Measurements from ENCODE around the gene C17orf107. TPM values are rescaled to one million over a fixed set of nuclear protein-coding genes. Genes with fewer than 3 reads are reported as not detected.

C17orf107 gene
- polyA plus RNA-seq, 4 donors, result 1.0 to 3.3 (median 1.5) TPM

DNA sequence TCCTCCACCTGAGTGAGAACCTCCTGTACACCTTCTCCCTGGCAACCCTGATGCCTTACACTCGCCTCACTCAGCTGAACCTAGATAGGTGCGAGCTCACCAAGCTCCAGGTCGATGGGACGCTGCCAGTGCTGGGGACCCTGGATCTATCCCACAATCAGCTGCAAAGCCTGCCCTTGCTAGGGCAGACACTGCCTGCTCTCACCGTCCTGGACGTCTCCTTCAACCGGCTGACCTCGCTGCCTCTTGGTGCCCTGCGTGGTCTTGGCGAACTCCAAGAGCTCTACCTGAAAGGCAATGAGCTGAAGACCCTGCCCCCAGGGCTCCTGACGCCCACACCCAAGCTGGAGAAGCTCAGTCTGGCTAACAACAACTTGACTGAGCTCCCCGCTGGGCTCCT is 33.4 kb downstream of the C17orf107 start:
- no peak for DNase-seq (ENCODE audit: low read depth in 4 of 4, low spot score in 3 of 4)

DNA sequence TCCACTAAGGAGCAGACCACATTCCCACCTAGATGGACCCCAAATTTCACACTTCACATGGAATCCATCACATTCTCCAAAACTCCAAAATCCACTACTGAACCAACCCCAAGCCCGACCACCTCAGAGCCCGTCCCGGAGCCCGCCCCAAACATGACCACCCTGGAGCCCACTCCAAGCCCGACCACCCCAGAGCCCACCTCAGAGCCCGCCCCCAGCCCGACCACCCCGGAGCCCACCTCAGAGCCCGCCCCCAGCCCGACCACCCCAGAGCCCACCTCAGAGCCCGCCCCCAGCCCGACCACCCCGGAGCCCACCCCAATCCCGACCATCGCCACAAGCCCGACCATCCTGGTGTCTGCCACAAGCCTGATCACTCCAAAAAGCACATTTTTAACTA is 34.3 kb downstream of the C17orf107 start:
- no peak for DNase-seq (ENCODE audit: low read depth in 4 of 4, low spot score in 3 of 4)

- no peak for DNase-seq (ENCODE audit: low read depth in 4 of 4, low spot score in 3 of 4)
Observed at GRCh38 chr17:4934173-4934979, 35.0 kb downstream of the C17orf107 start.

- DNase-seq (ENCODE audit: low read depth in 4 of 4, low spot score in 3 of 4), result no peak
Observed at GRCh38 chr17:4935650-4936049, 36.3 kb downstream of the C17orf107 start.

DNA sequence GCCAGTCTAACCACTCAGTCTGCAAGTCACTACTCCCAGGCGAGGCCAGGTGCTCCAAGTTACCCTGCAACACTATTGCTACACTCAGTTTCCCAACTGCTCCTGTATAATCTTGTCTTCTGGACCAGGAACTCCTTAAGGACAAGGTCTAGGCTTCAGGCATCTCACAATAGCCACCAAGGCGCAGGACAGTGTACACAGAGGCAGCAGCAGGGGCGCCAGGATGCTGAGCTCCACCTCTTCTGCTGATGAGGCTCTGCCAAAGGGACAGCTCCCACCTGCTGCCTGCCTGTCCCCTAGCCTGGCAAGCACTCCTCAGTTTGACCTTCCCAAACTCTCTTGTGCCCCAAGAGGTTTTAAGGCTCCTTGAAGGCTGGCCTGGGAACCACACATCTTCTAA is 37.1 kb downstream of the C17orf107 start:
- no peak for DNase-seq (ENCODE audit: low read depth in 4 of 4, low spot score in 3 of 4)

DNA sequence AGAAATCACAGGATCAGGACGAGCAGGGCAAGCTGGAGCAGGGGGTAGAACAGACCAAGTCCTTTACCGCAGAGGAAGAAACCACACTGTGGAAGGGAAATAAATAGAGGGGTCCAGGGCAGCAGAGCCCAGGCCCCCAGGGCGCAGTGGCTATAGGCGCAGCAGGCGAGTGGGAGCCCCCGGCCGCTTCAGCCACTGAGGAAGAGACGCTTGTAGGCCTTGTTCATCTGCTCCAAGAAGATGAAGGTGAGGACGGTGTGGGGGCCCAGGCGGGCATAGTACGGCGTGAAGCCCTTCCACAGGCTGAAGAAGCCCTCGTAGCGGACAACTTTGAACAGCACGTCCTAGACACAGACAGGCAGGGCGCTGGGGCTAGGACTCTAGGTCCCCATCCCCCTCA is 38.2 kb downstream of the C17orf107 start:
- no peak for DNase-seq (ENCODE audit: low read depth in 4 of 4, low spot score in 3 of 4)

- no peak for DNase-seq (ENCODE audit: low read depth in 4 of 4, low spot score in 3 of 4)
Observed at GRCh38 chr17:4938069-4938491, 38.7 kb downstream of the C17orf107 start.

GRCh38 chr17:4938688-4939545 is 39.6 kb downstream of the C17orf107 start:
- no peak for DNase-seq (ENCODE audit: low read depth in 4 of 4, low spot score in 3 of 4)

GRCh38 chr17:4939546-4939795 is 40.1 kb downstream of the C17orf107 start:
- no peak for DNase-seq (ENCODE audit: low read depth in 4 of 4, low spot score in 3 of 4)

DNA sequence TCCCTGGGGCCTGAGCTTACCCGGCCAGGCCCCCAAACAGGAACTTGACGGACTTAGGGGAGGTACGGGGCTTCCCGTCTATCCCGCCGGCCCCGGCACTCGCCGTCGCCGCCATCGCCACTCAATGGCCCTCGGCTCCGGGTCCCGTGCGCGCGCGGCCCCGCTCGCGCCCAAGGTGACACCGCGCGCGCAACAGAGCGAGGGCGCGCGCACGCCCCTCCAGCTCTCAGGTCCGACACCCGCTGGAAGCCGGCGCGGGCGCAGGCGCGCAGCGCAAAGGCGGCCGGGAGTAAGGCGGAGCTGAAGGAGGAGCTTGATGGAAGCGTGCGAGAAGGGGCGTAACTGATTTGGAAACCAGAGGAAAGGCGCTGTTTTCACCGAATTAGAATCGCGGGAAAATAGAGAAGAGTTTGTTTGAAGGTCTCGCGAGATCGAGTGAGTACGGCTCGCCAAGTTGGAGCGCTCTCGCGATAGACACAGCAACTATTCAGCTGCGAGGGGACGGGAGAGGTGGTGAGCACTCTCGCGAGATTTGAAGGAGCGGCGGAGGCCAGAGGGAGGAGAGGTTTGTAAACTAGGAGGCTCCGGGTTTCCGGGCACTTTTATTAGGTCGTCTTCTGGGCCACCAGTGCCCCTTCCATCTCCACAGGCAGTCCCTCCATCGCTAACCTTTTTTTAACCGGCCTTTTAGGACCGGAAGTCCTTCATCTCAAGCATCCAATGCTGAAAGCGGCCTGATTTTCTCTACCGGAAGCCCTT is 40.6 kb downstream of the C17orf107 start, which contains the start of the genes RNF167 and SLC25A11:
Gene RNF167 (plus strand): TSS at position 473 of the 759 bp plus-strand sequence. CDS start 642 bp downstream, outside the sequence.
Gene SLC25A11 (minus strand): TSS at position 251 of the 759 bp plus-strand sequence. CDS start 136 bp downstream, at position 115.
- DNase-seq (ENCODE audit: low read depth in 4 of 4, low spot score in 3 of 4), result peak; percentile 97 to 100 (median 99)

DNA sequence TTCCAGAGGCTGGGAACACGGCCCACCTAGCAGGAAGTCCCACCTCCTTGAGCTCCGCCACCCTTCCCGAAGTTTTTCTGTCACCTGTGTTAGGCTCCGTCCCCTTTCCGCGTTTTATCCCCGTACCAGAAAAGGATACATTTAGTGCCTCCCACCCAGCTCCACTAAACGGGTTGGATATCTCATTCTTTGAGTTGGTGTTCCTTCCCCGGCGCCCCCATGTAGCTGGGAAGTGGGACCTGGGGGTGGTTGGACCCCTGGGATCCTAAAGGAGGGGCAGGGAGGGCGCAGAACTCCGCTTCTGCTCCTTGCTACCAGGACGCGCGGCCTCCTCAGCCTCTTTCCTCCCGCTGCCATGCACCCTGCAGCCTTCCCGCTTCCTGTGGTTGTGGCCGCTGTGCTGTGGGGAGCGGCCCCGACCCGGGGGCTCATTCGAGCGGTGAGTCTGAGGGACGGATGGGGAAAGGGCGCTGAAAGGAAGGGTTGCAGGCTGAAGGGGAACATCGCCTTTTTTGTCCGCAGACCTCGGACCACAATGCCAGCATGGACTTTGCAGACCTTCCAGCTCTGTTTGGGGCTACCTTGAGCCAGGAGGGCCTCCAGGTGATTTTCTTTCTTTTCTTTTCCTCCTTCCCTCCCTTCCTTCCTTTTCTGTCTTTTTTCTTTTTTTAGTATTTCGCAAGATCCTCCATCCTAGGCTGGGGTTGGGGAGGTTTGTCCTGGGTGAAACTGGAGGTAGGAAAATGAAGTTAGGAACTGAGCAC is 41.4 kb downstream of the C17orf107 start:
- DNase-seq (ENCODE audit: low read depth in 4 of 4, low spot score in 3 of 4), result no peak

DNA sequence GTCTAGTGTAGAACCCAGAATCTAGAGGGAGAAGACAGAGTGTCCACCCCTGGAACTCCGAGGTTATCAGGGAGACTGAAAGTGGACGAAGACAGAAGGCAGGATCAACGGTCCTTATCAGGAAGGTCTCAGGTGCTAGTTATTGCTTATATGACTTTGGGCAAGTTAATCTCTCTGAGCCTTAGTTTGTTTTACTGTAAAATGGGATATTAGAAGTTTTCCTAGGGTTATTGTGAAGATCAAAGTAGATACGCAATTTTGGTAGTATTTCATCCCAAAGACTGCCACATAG is 41.9 kb downstream of the C17orf107 start:
- DNase-seq (ENCODE audit: low read depth in 4 of 4, low spot score in 3 of 4), result no peak

DNA sequence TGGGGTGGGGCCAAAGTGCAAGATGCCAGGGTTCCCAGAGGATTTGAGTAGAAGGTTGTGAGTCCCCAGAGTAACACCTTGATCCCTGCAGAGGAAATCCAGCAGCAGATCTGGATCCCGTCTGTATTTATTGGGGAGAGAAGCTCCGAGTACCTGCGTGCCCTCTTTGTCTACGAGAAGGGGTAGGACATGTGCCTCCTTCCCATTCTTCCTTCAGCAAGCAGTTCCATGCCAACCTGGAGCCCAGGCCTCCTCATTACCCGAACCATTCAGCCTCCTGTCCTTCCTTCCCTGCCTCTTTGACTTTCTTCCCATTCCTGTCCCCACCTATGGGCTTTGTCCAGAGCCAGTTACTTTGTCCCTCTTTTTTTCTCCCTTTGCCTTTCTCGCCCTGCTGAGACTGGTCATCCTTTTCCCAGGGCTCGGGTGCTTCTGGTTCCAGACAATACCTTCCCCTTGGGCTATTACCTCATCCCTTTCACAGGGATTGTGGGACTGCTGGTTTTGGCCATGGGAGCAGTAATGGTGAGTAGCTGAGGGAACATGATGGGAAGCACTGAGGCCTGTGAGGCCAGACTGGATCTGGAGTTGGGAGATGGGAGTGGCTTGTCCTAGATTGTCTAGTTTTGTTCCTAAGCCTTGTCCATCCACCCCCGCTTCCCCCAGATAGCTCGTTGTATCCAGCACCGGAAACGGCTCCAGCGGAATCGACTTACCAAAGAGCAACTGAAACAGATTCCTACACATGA is 43.6 kb downstream of the C17orf107 start:
- DNase-seq (ENCODE audit: low read depth in 4 of 4, low spot score in 3 of 4), result no peak

DNA sequence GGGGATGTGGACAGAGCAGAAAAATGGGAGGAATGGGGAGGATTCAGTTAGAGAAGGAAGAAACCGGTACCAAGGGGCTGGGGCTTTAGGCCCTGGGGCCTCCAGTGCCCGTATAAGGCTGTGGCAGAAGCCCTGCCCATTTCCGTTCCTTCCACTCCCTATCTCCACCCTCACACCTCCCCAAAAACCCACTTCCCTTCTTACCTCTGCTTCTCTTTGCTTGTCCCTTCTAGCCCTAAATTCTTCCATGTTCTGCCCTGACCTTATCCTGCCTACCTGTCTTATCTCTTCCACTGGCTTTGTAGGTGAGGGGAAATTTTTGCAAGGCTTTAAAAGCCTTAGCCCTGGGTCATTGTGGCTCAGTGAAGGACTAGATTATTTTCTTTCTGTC is 44.8 kb downstream of the C17orf107 start:
- no peak for DNase-seq (ENCODE audit: low read depth in 4 of 4, low spot score in 3 of 4)

- DNase-seq (ENCODE audit: low read depth in 4 of 4, low spot score in 3 of 4), result no peak
Observed at GRCh38 chr17:4944554-4945175, 45.3 kb downstream of the C17orf107 start.

- no peak for DNase-seq (ENCODE audit: low read depth in 4 of 4, low spot score in 3 of 4)
Observed at GRCh38 chr17:4945176-4945943, 46.0 kb downstream of the C17orf107 start.

DNA sequence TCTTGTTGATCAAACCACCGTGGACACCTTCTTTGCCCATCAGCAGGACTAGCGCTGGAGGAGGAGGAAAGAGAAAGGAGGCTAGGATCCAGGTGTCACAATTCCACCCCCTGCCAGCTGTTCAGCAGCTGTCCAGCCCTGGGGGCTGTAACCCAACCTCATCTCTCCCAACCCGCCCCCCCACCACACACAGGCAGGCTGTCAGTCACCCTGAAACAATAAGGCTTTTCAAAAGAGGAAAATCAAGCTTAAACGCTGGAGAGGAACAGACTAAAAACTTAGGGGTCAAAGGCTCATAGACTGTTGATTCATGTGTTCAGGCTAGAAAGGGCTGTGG is 46.6 kb downstream of the C17orf107 start:
- DNase-seq (ENCODE audit: low read depth in 4 of 4, low spot score in 3 of 4), result no peak

DNA sequence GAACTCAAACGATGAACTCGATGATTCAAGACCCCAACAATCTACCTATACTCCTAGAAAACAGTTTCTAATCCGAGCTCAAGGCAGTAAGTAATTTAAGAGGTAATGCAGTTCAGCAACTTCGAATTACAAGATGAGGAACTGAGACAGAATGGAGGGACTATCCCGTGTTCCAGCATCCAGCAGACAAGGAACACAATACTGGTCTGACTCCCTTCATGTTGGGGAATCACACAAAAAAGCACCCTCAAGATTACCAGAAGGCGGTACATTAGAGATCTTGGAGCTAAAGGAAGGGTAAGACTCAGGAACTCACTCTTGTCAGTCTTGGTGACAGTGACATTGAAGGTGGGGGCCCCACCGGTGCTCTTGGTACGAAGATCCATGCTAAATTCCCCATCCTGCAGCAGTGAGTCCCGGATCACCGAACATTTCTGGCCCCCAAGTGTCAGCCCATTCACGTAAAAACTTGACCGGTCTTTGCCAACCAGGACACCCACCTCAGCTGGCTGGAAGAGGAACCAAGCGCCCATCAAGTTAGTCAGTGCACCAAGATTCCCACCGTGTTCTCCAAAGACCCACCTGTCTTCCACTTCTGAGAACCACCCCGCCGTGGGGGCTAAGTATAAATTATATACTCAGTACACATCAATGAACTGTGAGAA is 47.1 kb downstream of the C17orf107 start:
- DNase-seq (ENCODE audit: low read depth in 4 of 4, low spot score in 3 of 4), result no peak

Data from right renal pelvis (tissue), 4 donors.